Raji (cell line): ENCODE results near the gene GSK3A.

Experiments
- POLR2A ChIP-seq: IDR thresholded peaks from 2 replicates; pipeline ENCODE4 v1.6.1; 2011; ENCODE audit warnings: low read depth, low read length, control low read depth; ENCODE audit not compliant: insufficient read depth

Gene GSK3A

DNA sequence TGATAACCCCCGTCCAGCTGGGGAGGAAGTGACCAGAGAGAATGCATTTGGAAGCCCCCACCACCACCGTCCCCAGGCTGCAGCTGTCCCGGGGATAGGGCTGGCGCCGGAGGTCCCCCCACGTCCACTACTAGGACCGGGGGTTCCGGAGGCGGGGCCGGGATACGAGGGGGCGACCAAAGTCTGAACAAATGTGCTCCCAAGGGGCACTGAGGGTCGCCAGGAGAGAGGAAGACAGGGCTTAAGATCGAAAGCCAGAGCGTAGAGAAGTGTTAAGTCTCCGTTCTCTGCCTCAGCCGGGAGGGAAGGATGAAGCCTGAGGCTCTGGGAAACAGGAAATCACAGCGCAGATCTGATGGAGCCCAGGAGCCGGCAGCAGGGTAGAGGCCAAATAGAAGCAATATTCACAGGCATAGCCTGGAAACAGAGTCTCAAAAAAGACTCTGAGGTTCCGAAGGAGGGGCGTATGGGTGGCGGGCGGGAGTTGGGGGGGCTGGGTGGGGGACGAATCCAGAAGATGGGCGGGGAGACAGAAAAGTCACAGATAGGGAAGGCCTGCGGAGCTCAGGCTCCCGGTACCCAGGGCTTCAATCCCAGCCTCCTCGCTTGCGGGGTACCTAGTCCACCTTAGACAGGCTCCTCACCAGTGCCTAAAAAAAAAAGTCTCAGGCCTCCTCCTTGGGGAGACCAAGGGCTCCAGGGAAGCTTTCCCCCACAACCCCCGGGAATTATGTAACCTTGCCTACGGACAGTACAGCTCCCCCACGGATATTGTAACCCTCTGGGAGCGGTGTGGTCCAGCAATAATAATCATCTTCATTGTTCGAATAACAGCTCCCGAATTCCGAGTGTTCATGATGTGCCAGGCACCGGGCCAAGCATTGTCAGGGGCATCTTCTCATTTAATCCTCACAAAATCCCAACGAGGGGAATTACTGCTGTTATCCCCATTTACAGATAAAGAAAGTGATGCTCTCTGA is 13.7 kb upstream of the GSK3A start:
- no peak for TF ChIP-seq POLR2A

DNA sequence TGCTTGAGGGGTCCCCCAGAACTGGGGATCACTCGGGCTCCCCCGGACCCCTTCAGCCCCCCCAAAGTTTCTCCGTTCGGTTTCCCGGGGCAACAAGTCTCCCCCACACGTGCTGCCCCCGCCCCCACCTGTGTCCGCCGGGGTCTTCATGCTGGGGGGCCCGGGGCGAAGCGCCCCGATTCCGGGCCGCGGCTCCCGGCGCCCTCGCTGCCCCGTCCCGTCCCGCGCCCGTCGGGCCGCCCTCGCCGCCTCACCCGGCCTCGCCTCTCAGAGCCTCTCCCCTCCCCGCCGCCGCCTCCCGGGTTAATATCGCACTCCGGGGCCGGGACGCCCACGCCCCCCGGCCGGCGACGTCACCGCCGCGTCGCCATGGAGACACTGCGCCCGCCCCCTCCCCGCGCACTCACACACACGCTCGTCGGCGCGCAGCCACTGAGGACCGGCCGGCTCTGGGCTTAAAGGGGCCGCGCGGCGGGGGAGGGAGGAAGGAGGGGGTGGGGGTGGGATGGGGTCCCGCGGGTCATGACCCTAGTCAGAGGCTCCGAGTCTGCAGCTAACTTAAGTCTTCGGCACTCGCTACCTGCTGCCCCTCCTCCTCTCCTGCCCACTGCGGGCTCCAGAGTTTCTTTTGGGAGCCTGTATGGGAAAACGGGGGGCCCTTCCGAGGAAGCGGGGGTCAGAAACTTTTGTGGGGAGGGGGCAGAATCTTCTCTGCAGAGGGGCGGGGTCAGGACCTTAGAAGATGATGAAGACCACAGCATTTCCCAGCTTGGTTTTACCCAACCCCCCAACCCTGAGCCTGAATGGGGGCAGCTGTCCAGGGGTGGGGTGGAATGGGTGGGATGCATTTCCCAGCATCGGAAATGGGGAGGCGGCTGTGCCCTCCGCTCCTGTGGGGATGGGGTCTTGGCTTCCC is 12.7 kb upstream of the GSK3A start, which contains the start of gene ERF:
Gene ERF, minus strand, starts transcription at position 279 of the 916 bp plus-strand sequence. Its CDS starts 129 bp downstream, at position 150.
- TF ChIP-seq POLR2A, result peak; percentile 76

DNA sequence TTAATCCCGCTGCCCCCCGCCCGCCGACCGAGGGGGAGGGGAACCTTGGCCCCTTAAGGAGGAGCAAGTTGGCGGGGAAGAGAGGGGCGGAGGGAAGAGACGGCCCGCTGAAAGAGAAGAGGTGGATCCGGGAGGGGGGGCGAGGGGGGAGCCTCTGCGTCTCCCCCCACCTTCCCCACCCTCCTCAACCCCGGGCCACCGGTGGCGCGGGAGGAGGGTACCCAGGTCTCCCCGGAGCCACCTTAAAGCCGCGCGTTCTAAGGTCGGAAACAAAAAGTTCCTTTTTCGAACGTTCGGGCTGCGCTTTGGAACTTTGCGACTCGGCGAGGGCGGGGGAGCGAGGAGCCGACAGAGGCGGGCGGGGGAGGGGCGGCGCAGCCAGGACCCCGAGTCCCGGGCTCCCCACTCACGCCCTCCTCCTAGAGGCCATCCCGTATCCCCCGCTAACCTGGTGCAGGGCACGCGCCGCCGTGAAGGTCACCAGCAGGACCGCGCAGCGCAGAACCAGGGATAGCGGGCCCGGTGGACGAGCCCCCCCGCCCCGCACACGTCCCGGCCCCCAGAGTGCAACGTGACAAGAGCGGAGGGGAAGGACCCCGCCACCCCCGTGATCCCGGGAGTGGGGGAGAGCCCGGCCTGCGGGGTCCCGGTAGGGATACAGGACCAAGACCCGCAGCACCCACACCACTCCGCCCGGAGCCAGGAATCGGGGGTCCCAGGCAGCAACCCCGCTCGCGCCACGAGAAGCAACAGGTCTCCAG is 11.9 kb upstream of the GSK3A start:
- TF ChIP-seq POLR2A, result 0 out of 2 replicates have a peak, but pooled peaks have one; percentile 24

DNA sequence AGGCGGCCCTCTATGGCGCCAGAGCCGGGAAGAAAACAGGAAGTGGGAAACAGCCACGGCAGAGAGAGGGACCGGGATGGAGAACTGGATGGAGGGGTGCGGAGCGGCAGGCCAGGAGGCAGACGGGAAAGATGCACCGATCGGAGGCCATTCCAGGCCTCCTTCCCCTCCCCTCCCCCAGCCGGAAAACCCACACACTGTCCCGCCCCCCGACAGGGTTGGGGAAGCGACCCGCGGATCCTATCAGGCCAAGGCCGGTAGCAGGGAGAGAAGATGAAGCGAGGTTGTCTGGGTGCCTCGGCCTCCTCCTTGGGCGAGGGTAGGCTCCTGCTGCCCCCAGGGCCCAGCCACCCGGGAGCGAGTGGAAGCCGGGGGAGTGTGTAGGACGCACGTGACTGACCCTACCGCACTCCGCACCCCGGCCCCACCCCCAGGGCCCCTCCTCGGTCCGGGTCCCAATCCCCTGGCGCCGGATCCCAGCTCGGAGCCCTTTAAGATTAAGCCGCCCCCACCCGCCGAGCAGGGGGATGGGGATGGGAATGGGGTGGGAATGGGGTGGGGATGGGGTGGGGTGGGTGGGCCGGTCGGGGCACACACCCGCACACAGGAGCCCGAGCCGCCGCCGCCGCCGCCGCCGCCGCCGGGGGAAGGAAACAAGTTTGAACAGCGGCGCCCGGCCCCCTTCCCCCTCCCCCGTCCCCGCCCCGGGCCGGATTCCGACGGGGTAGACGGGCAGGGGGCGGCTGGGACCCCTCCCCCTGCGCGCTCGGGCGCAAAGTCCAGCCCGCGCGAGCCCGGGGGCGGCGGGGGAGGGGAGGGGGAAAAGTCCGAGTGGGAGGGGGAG is 11.1 kb upstream of the GSK3A start:
- peak; percentile 40; the same call in 1 of the 2 replicates for TF ChIP-seq POLR2A

DNA sequence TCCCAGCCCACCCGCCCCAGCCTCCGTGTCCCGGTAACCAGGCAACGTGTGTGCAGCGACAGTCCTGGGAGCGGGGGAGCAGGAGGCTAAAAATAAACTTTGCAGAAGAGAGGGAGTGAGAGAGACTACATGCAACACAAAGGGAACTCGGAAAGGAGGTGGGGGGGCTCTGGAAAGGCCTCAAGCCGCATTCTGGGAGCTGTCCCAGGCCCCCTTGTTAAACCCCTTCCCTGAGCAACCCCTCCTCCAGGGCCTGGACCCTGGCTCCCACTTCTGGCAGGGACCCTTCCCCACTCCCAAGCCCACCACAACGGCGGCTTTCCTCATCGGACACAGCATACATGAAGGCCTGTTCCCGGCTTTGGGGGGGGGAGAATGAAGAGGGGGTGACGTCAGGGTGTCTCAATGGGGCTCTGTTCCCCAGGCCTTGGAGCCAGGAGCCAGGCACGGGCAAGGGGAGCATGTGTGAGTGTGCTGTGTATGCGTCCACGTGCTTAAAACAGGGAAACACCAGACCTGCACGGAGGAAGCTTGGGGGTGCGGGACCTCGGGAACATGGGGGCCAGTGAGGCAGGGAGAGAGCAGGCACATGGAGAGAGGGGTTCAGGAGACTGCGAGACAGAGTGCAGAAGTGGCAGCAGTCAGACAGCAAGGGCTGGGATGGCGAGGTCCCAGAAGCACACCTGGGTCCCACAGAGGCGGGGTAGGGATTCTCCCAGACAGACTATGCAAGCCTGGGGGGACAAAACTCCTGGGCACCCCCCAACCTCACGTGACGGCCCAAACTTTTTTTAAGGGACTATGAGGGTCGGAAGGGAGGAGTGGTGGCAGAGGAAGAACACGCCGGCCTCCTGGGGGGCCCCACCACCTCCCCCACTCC is 10.2 kb upstream of the GSK3A start:
- TF ChIP-seq POLR2A, result no peak

DNA sequence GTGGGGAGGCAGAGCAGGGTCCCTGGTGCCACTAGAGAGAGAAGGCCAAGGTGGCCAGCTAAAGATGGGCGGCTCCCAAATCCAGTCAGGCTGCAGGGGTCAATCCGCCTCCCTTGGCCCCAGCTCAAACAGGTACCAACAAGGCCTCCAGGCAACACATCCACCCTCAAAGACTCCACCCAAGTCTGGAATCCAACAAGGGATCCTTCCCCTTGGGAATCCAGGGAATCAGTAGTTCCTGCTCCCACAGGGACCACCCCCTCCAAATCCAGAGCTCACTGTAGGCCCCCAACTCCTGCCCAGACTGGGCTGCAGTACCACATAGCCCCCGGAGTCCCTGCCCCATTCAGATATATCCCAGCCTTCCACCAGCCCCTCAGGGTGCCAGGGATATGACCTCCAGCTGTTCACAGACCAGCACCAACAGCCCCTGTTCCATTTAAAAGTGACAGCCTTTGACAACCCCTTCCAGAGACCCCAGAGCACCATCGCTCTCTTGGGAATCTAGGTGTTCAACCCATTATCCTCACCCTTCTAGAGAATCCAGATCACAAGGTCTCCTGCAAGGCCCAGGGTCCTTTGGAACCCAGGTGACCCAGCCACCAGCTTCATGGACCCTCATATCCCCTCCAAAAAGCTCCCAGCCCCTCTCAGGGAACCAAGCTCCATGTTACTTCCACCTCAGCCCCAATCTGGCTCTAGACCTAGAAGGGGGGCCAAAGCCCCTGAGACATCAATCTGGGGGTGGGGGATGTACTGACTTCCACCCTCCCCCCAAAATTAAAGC is 9.4 kb upstream of the GSK3A start:
- TF ChIP-seq POLR2A, result no peak

DNA sequence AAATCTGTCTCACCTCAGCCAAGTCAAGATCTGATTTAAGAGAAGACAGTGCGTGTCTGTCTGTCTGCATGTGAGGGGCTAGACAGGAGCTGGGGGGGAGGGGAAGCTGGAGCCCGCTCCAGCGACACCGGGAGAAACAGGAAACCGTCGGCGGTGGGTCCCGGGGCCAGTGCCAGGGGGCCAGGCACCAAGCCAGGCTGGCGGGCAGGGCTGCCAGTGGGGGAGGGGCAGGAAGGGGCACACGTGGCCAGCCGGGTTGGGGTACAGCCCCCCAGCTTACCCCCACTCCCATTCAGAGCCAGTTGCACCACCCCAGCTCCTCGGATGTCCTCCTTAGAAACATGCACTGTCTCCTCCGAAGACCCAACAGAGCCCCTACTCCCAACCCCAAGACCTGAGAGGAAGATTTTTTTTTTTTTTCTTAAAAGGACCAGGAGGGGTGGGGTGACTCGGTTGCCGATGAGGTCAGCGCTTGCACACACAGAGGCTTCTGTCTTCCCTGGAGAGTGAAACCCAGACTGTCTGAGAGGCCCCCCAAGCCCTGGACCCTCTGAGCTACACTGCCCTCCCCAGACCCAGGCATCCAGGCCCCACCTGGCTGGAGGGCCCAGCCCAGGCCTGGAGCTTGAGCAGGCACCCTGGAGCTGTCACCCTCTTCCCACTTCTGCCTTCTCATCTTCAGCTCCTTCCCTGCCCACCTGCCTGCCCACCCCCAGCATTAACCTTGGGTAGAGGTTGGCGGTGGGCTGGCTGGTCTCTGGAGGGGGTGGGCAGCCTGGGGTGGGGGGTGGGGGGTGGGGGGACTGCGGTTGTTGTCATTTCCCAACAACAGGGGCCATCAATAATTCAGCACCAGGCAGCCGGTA is 8.5 kb upstream of the GSK3A start:
- no peak for TF ChIP-seq POLR2A

DNA sequence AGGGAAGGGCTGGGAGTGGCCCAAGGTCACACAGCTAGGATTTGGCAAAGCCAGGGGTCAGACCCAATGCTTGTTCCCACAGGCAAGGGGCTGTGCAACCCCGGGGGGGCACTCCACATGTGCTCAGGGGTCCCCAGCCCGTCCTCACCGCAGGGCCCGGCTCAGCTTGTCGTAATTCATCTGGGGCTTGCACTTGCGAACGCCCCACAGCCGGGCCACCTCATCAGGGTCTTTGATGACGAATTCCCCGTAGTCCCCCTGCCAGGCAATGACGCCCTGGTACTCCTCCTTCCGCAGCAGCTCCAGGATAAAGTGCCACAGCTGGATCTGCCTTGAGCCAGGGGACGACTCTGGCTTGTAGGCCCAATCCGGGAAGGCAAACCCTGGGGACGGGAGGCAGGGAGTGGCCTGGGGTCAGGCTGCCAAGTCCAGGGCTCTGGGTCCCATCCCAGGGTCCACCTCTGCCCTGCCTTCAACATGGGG is 7.8 kb upstream of the GSK3A start:
- no peak for TF ChIP-seq POLR2A

DNA sequence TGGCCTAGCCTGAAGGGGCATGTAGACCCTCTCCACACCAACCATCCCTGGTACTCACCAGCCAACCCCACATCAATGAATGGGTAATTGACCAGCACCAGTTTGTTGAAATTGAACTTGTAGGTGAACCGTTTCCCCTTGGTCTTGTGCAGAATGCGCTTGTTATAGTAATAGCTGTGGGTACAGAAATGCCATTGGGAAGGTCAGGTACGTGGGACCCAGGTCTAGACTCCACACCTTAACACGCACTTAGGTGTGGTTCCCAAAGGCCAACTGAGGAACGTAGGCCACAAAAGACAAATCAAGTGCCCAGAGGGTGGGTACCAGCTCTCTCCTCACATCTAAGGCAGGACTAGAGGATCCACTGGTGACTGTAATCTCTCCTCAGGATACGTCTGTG is 7.4 kb upstream of the GSK3A start:
- TF ChIP-seq POLR2A, result no peak

DNA sequence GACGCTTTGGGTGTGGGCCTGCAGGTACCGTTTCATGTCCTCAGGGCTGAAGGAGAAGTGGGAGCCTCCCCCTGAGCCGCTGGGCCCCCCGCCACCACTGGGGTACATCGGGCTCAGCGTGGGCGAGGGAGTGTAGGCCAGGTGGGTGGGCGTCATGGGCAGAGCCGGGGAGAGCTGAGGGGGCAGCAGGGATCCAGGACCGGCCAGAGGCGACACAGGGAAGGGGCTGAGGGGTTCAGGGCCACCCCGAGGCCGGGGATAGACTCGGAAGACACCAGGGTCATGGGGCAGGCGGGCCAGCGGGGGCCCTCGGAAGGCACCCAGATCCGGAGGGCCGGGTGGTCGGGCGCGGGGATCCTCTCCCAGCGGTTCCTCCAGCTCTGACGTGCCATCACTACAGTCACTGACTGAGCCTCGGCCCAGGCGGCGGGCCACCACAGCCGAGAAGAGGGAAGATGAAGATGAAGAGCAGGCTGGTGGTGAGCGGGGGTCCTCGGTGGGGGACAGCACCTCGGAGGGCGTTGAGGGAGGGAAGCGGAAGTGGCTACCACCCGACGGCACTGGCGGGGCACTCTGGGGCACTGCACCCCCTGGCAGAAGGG is 6.8 kb upstream of the GSK3A start:
- no peak for TF ChIP-seq POLR2A
